Activated T-helper 17 cell treated with anti-CD3 and anti-CD28 coated beads, Interleukin-2, amount 50 U/mL, for 72 hours (primary cell): ENCODE results near the gene KDR. TPM values are rescaled to one million over a fixed set of nuclear protein-coding genes. Genes with fewer than 3 reads are reported as not detected.

ENCODE experiments used
- ATAC-seq: fragments of 150-1000 bp; cut with Tn5 transposase; replicated peaks from 2 replicates; pipeline ENCODE4 v1.10.0; 2021; ENCODE audit warnings: mild to moderate bottlenecking, moderate library complexity
- H3K27ac Mint-ChIP-seq: one replicate; pipeline ENCODE4 v1.8.0; 2022; ENCODE audit warnings: mixed read lengths
- H3K27me3 Mint-ChIP-seq: one replicate; pipeline ENCODE4 v1.8.0; 2022; ENCODE audit warnings: mixed read lengths
- H3K36me3 Mint-ChIP-seq: one replicate; pipeline ENCODE4 v1.8.0; 2022; ENCODE audit warnings: low read depth, mild to moderate bottlenecking, mixed read lengths
- H3K4me1 Mint-ChIP-seq: one replicate; pipeline ENCODE4 v1.8.0; 2022; ENCODE audit warnings: mixed read lengths
- H3K4me3 Mint-ChIP-seq: one replicate; pipeline ENCODE4 v1.8.0; 2022; ENCODE audit warnings: mild to moderate bottlenecking, mixed read lengths
- H3K9me3 Mint-ChIP-seq: one replicate; pipeline ENCODE4 v1.8.0; 2022; ENCODE audit warnings: mixed read lengths
- total RNA-seq, 2 donors: library from RNA; stranded (reverse); gene quantifications; one replicate each; pipeline ENCODE4 v1.2.3, GENCODE V29; 2022

The KDR gene
- total RNA-seq, 2 donors from 2014 or later, result not detected

DNA sequence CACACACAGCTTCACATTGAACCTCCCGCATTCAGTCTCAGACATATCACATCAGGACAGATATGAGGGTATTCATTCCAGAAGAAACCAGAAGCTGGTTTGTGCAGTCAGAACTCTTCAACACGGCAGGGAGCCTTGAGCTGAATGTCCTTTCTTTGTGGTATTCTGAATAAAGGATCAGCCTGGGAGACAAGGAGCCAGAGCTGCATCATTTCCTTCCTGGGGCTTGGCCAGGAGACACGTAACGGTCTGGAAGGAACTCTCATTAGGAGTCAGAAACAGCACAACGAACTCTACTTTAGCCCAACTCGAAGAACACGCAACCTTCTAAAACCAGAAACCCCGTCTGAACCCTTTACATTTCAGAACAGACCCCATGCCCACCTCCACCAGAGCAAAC is 46.4 kb downstream of the KDR start:
- H3K4me1 Mint-ChIP-seq, result no peaks in the 10 kb centered on the region
- H3K27ac Mint-ChIP-seq, result no peak overlapping the region
- no peaks in the 10 kb centered on the region for H3K9me3 Mint-ChIP-seq
- no peak overlapping the region for H3K4me3 Mint-ChIP-seq
- no peak for ATAC-seq
- H3K27me3 Mint-ChIP-seq, result peaks cover 18% of the 10 kb centered on the region
- H3K36me3 Mint-ChIP-seq, result no peaks in the 10 kb centered on the region

DNA sequence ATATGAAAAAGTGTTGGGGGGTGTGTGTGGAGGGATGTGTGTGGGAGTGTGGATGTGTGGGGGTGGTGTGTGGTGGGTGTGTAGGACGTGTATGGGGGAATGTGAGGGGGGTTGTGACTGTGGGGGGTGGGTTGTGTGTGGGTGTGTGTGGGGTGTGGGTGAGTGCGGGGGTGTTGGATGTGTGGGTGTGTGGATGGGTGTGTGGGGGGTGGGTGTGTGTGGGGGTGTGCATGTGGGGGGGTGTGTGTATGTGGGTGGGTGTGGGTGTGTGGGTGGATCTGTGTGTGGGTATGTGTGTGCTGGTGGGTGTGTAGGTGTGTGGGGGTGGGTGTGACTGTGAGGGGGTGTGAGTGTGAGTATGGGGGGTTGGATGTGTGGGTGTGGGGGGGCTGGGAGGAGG is 47.8 kb downstream of the KDR start:
- H3K27me3 Mint-ChIP-seq, result peaks cover 13% of the 10 kb centered on the region
- no peaks in the 10 kb centered on the region for H3K4me1 Mint-ChIP-seq
- no peaks in the 10 kb centered on the region for H3K9me3 Mint-ChIP-seq
- no peak overlapping the region for H3K27ac Mint-ChIP-seq
- no peak for ATAC-seq
- no peak overlapping the region for H3K4me3 Mint-ChIP-seq
- H3K36me3 Mint-ChIP-seq, result no peaks in the 10 kb centered on the region

DNA sequence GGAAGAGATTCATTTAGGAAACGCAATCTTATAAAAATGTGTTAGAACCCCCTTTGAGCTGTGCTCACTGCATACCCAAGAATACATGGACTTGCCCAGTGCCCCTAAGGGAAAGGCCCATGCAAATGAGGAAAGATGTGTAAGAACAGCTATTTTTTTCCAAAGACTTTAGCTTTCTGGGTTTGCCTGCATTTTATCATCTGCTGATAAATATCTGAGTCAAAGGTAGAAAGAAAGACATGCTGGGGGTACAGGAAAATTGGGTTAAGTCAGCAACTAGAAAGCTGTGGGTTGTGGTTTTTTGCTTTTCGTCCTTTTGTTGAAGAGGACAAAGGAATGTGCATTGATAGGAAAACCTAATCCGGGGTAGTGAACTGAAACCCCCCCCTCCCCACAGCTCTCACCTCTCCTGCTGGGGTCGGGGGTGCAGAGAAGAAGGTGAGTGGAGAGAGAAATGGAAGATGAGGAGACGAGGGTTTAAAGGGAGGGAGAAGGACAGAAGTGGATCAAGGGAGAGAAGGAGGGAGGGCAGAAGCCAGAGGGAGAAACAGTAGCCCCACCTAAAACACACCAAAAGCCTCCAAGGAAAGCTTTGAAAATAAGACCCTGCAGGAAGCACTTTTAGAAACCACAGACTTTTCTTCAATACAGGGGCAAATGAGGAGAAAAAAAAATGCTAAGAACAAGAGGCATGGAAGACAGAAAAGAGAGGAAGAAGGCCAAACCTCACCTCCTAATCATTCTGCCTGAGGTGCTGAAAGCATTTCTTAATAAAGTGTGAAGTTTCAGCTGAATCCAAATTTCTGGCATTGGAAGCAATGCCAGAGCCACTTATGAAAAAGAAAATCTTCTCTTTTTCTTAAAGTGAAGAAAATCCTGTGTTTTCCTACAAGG is 49.3 kb downstream of the KDR start:
- Mint-ChIP-seq H3K4me1 (no peaks in the 10 kb centered on the region), H3K9me3 (no peaks in the 10 kb centered on the region), H3K27ac (no peak overlapping the region), H3K4me3 (no peak overlapping the region), H3K36me3 (no peaks in the 10 kb centered on the region), H3K27me3 (peaks cover 6% of the 10 kb centered on the region)
- peak; percentile 70 for ATAC-seq

DNA sequence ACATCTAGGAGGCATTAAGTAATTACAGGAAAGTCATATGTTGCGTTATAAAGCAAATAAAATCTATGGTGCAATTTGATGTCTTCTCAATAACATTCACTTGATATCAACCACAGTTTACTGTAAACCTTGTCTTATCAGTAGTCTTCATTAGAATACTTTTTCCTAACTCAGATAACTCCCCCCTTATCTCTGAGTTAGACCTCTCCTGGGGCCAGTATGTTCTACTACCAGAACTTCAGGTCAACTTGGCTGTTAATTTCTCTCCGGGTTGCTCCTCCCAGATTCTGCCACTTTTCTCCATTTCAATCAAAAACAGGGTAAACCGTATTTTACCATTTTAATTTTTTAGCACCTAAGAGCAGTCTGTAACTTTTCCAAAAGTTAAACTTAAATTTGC is 50.0 kb downstream of the KDR start:
- peaks cover 6% of the 10 kb centered on the region for H3K27me3 Mint-ChIP-seq
- H3K4me1 Mint-ChIP-seq, result no peaks in the 10 kb centered on the region
- H3K27ac Mint-ChIP-seq, result no peak overlapping the region
- H3K9me3 Mint-ChIP-seq, result no peaks in the 10 kb centered on the region
- H3K36me3 Mint-ChIP-seq, result no peaks in the 10 kb centered on the region
- no peak overlapping the region for H3K4me3 Mint-ChIP-seq
- ATAC-seq, result no peak

DNA sequence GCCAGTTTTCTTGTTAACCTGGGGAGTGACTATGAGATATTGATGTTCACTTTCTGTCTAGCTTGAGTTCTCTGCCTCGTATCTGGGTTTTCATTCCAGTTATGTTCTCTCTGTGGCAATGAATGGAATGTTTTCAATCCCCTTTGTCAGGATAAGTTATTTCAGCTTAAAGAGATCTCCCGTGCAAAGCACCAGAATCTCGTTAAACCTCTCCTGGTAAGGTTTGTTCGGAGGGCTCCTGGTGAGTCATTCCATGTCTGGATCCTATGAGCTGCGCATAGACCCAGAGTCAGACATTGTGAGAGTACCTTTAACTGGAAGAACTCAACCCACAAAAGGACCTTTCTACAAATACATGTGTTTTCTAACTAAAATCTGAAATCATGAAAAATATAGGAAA is 51.0 kb downstream of the KDR start:
- H3K27ac Mint-ChIP-seq, result no peak overlapping the region
- no peak overlapping the region for H3K4me3 Mint-ChIP-seq
- H3K27me3 Mint-ChIP-seq, result peaks cover 4% of the 10 kb centered on the region
- ATAC-seq, result no peak
- no peaks in the 10 kb centered on the region for H3K36me3 Mint-ChIP-seq
- H3K9me3 Mint-ChIP-seq, result no peaks in the 10 kb centered on the region
- no peaks in the 10 kb centered on the region for H3K4me1 Mint-ChIP-seq

DNA sequence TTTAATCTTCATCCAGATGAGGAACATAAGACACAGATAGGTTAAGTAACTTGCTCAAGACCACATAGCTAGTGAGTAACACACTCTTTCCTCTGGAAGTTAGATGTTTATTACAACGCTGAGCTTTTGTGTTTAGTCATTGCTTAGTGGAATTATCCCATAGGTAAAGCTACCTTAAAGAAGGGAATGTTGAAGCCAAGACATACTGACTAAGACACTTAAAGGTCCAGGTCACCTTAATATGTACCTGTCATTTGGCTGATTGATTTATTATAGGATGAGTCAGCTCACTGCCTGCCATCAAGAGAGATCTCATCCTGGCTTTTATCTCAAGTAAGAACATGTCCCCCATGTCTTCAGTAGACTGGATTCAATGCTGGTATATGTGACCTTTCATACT is 53.4 kb downstream of the KDR start:
- H3K4me1 Mint-ChIP-seq, result no peaks in the 10 kb centered on the region
- H3K27ac Mint-ChIP-seq, result no peak overlapping the region
- ATAC-seq, result no peak
- H3K36me3 Mint-ChIP-seq, result no peaks in the 10 kb centered on the region
- no peak overlapping the region for H3K4me3 Mint-ChIP-seq
- H3K9me3 Mint-ChIP-seq, result no peaks in the 10 kb centered on the region
- peaks cover 3% of the 10 kb centered on the region for H3K27me3 Mint-ChIP-seq

DNA sequence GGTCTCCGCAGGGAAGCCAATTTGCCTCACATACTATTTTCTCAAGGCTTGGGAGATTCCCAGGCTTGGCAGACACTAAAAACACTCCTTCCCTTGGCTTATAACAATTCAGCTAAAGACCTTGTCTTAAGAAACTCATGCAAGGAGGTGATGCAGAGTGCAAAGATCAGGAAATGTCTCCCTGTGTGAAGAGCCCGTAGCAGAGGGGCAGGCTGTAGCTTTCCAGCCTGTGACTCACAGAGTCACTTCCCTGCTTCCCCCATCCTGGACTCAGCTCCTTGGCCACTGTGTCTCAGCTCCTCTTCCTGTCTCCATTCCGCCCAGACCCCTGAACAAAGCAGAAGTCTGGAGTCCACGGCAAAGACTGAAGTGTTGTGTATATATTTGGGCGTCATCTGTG is 56.1 kb downstream of the KDR start:
- no peak overlapping the region for H3K27ac Mint-ChIP-seq
- no peak overlapping the region for H3K4me3 Mint-ChIP-seq
- no peak for ATAC-seq

DNA sequence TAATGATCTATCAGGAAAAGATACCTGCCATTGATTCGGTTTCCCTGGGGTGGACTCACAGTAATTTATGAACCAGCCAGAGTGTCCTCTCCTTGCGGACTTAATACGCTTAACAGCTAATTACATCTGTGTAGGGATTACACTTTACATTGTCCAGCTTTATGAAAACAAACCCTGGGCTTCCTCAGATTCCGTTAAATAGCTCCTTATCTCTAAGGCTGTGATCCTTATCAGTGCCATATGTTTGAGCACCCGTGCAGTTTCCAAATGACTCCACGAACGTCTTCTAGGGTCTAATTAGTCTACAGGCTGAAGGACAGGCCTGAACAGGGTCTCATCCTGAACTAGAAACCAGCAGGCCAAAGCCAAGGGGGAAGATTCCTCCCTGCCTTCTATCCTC is 56.9 kb downstream of the KDR start:
- Mint-ChIP-seq H3K36me3 (no peaks in the 10 kb centered on the region), H3K27me3 (peaks cover 6% of the 10 kb centered on the region), H3K4me1 (no peaks in the 10 kb centered on the region), H3K4me3 (no peak overlapping the region), H3K9me3 (no peaks in the 10 kb centered on the region), H3K27ac (no peak overlapping the region)
- no peak for ATAC-seq

More for the DNA sequence above, 56.1 kb downstream of the KDR start:
- peaks cover 6% of the 10 kb centered on the region for H3K27me3 Mint-ChIP-seq
- H3K36me3 Mint-ChIP-seq, result no peaks in the 10 kb centered on the region
- H3K4me1 Mint-ChIP-seq, result no peaks in the 10 kb centered on the region
- H3K9me3 Mint-ChIP-seq, result no peaks in the 10 kb centered on the region

DNA sequence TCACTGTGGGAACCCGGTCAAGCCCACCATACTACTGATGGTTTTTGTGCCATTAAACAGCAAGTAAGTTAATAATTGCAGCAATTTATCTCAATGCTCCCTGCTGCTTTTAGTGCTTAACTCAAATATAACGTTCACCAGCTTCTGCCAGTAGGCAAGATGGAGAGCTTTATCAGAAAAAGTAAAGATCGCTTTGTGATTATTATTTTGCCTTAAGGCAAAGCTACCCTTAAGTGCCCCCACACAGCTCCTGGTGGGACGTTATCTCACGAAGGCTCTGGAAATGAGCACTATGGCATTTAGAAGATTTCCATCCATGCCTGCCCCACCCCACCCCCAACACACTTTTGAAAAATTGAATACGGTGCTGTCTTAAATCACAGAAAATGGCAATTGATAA is 59.4 kb downstream of the KDR start:
- H3K27me3 Mint-ChIP-seq, result peaks cover 6% of the 10 kb centered on the region
- H3K4me1 Mint-ChIP-seq, result no peaks in the 10 kb centered on the region
- H3K4me3 Mint-ChIP-seq, result no peak overlapping the region
- no peaks in the 10 kb centered on the region for H3K36me3 Mint-ChIP-seq
- no peak for ATAC-seq
- H3K9me3 Mint-ChIP-seq, result no peaks in the 10 kb centered on the region
- no peak overlapping the region for H3K27ac Mint-ChIP-seq

DNA sequence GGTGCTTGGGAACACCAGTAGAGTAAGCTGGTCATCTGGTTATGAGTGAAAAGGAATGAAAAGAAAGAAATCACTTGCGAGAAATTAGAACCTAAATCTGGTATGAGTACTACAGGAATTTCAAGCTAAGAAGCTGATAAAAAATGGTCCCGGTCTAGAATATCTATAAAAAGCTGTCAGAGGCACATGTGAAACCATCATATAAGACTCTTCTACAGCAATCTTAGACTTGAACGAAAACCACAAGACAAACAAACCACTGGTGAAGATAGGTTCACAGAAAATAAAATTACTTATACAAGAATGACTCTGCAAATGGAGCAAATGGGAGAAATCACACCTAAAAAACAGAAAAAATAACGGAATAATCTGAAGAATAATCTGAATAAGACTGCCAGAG is 69.9 kb downstream of the KDR start:
- H3K27me3 Mint-ChIP-seq, result peaks cover 4% of the 10 kb centered on the region
- H3K4me1 Mint-ChIP-seq, result no peaks in the 10 kb centered on the region
- H3K4me3 Mint-ChIP-seq, result no peak overlapping the region
- H3K9me3 Mint-ChIP-seq, result peaks cover 3% of the 10 kb centered on the region
- no peak overlapping the region for H3K27ac Mint-ChIP-seq
- H3K36me3 Mint-ChIP-seq, result no peaks in the 10 kb centered on the region
- ATAC-seq, result no peak

DNA sequence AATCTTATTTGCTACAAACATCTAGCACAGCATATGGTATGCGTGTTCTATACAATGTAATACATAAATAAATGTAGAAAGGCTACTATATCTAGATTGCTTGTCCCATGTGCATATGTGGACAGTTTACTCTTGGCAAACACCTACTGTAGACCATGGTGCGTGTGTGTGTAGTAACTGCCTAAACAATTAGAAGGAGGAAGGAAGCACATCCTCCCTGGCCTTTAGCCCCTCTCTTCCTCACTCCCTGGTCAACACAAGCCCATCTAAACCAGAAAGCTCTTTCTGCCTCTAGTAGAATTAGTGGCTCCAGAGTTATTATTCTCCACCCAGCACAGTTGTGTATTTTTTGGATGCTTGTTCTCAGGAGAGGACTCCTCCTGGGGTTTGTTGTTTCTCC is 73.9 kb downstream of the KDR start:
- Mint-ChIP-seq H3K27me3 (peaks cover 4% of the 10 kb centered on the region), H3K36me3 (no peaks in the 10 kb centered on the region), H3K4me3 (no peak overlapping the region), H3K9me3 (peaks cover 3% of the 10 kb centered on the region), H3K27ac (no peak overlapping the region), H3K4me1 (no peaks in the 10 kb centered on the region)
- no peak for ATAC-seq

DNA sequence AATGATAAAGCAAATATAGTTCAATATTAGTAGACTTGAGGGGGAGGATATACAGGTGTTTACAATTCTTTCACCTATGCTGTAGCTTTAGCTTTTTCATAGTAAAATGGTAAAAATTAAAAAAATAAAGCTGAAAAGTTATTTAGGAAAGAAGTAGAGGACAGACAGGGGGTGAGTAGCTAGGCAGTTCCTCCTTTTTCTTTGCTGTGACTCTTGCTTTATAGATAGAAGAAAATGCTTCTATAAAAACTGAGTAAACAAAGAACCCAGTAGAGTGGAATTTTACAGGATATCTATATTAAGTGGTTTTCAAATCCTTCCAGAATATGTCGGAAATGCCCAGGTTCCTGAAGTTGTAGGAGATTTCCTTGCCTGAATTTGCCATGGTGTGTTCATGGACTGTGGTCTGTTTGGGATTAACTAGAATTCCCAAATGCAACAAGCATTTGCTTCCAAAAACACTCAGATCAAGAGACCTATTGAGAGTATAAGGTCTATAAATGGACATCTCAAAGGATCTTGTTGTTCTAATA is 74.9 kb downstream of the KDR start:
- Mint-ChIP-seq H3K36me3 (no peaks in the 10 kb centered on the region), H3K27me3 (peaks cover 4% of the 10 kb centered on the region), H3K27ac (no peak overlapping the region), H3K4me3 (no peak overlapping the region), H3K4me1 (no peaks in the 10 kb centered on the region), H3K9me3 (peaks cover 3% of the 10 kb centered on the region)
- ATAC-seq, result no peak

DNA sequence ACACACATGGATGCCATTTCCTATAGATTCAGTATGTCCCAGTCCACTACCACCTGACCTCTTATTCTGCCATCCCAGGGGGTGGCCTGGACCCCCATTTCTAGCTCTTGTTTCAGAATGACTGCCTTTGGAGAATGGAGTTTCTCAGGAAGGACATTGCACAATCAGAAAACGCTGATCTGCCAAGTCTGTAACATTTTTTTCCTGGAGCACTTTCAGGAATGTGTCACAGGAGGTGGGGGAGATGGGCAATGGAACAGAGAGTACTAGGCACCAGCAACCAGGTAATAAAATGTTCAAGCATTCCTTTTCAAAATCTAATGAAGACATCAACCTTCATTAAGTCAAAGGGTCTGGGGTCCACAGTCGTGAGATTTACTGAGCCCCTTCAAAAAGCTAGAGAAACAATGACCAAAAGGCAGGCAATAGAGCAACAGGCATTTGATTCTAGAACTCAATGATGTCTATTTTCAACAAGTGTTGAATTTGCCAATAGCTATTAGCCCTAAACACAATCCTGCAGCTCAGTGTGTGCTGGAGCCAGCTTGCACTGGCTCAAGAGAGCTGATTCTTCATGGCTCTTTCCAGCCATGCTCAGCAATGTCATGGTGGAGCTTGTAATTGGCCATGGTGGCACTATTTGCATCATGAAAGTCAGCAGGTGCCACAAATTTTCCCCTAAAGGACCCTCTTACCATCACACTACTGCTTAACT is 87.1 kb downstream of the KDR start:
- Mint-ChIP-seq H3K36me3 (no peaks in the 10 kb centered on the region), H3K27ac (no peak overlapping the region), H3K4me1 (no peaks in the 10 kb centered on the region), H3K4me3 (no peak overlapping the region), H3K27me3 (peaks cover 8% of the 10 kb centered on the region), H3K9me3 (no peaks in the 10 kb centered on the region)
- no peak for ATAC-seq

DNA sequence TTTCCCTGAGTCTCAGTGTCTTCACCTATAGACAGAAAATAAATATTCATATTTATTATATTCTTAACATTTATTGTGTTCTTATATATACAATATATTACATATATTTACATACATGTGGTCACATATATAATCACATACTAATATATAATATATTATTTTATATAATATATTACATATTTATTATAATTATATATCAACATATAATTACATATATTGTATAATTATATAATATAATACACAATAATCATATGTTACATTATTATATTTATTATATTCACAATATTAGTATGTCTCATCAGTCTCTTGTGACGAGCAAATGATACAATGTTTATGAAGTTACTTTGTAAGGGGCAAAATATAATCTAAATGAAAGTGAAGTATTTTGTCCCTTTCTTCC is 87.7 kb downstream of the KDR start:
- ATAC-seq, result no peak
- no peaks in the 10 kb centered on the region for H3K4me1 Mint-ChIP-seq
- H3K4me3 Mint-ChIP-seq, result no peak overlapping the region
- no peaks in the 10 kb centered on the region for H3K36me3 Mint-ChIP-seq
- no peaks in the 10 kb centered on the region for H3K9me3 Mint-ChIP-seq
- H3K27ac Mint-ChIP-seq, result no peak overlapping the region
- peaks cover 8% of the 10 kb centered on the region for H3K27me3 Mint-ChIP-seq

DNA sequence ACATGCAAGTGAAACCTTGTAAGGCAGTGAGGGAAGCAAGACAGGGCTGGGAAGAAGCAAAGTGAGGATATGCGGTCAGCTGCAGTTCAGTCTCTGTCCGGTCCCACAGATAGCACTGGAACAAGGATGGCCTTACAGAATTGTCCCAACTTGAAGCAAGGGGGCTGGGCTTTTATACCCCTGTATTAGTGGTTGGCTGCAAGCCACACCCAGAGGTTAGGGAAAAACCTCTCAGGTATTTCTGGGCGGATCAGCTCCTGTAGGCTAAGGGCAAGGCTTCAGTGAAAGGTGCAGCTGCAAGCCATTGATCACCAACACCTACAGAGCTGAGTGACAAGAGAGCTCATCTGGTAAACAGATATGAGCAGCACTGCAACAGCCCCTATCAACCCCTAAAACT is 89.0 kb downstream of the KDR start:
- H3K4me1 Mint-ChIP-seq, result no peaks in the 10 kb centered on the region
- H3K36me3 Mint-ChIP-seq, result no peaks in the 10 kb centered on the region
- peaks cover 8% of the 10 kb centered on the region for H3K27me3 Mint-ChIP-seq
- no peak overlapping the region for H3K27ac Mint-ChIP-seq
- ATAC-seq, result no peak
- no peak overlapping the region for H3K4me3 Mint-ChIP-seq
- H3K9me3 Mint-ChIP-seq, result no peaks in the 10 kb centered on the region
